Measurements from ENCODE around the gene FOXP4.

FOXP4 gene

DNA sequence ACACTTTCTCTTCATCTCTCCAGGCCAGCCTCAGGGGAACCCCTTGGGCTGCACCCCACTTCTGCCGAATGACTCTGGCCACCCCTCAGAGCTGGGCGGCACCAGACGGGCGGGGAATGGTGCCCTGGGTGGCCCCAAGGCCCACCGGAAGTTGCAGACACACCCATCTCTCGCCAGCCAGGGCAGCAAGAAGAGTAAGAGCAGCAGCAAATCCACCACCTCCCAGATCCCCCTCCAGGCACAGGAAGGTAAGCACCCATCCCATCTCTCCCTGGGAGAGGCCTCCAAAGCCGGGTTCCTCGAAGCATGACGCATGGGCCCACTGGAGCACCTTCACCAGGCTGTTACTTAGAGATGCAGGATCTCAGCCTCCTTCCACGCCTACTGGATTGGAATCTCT is 103.4 kb downstream of the FOXP4 start:
- DNase-seq, result no peak

DNA sequence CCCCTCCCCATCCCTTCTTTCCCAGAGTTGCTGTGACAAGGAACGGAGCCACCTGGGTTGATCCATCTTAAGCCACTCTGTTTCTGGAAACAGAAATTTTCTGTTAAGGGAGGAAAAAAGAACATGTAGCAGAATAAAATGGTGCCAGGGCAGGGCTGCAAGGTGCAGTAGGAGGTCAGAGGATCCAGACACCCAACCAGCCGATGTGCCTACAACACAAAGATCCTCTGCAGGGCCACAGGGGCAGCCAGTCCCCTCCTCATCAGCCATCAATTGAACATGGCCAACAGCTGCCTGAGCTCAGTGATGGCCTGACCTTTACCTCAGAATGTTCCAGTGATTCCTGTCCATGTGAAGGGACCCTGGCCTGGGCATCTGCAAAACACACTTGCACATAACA is 103.9 kb downstream of the FOXP4 start:
- DNase-seq, result no peak

DNA sequence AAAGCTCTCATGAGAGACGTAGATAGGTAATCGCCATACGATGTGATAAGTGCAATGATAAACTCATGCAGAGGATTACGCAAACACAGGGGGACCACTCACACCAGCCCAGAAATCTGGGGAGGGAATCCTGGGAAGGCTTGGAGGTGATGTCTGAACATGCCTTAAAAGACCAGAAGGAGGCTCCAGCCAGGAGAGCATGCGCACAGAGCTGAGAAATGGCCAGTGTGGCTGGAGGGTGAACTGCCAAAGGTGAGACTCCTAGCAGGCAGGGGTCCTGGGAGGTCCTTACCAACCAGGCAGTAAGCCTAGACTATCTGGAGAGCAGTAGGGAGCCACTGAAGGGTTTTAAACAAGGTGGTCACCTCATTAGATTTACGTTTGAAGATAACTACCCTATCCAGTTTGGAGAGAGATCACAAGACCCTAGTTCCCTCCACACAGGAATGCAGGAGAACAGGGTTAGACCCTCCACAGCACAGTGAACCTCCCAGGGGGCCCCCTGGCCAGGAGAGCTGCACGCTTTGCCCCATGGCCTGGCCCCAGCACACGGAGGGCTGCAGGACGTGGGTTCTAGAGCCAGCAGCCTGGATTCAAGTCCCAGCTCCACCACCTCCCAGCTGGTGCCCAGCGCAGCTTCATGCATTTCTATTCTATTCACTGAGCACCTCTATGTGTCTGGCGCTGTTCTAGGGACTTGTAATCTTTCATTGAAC is 105.2 kb downstream of the FOXP4 start:
- no peak for DNase-seq

All from cerebellar nuclear complex (tissue), 1 donor.